Karpas-422 (cell line): ENCODE measurements around the gene NEURL1. TPM values are rescaled to one million over a fixed set of nuclear protein-coding genes. Genes with fewer than 3 reads are reported as not detected.

Experiments
- DNase-seq: peaks from one replicate; pipeline ENCODE4 v3.0.0-alpha.2; 2015
- H2AFZ ChIP-seq: fragments of 200-600 bp; sonication (generic); 2 replicates; pipeline ENCODE4 v1.6.1; 2014; ENCODE audit warnings: antibody characterized with exemption, low read length, mixed read lengths
- H3K27ac ChIP-seq: fragments of 200-600 bp; sonication (generic); 2 replicates; pipeline ENCODE4 v1.5.1; 2014; ENCODE audit warnings: mild to moderate bottlenecking, low read length, moderate library complexity
- H3K27me3 ChIP-seq: fragments of 200-600 bp; sonication (generic); 2 replicates; pipeline ENCODE4 v1.6.1; 2014; ENCODE audit warnings: low read length, mixed read lengths
- H3K36me3 ChIP-seq: fragments of 200-600 bp; sonication (generic); 2 replicates; pipeline ENCODE4 v1.6.1; 2014; ENCODE audit warnings: low read length, mixed read lengths; ENCODE audit not compliant: insufficient read depth
- H3K4me1 ChIP-seq: fragments of 200-600 bp; sonication (generic); 2 replicates; pipeline ENCODE4 v1.6.1; 2014; ENCODE audit warnings: mild to moderate bottlenecking, low read length, mixed read lengths
- H3K4me2 ChIP-seq: fragments of 200-600 bp; sonication (generic); 2 replicates; pipeline ENCODE4 v1.6.1; 2014; ENCODE audit warnings: low read length, low read depth, mild to moderate bottlenecking; ENCODE audit not compliant: poor library complexity, severe bottlenecking
- H3K4me3 ChIP-seq: fragments of 200-600 bp; sonication (generic); 2 replicates; pipeline ENCODE4 v1.5.1; 2014; ENCODE audit warnings: mild to moderate bottlenecking, antibody characterized with exemption, low read length, mixed read lengths
- H3K79me2 ChIP-seq: fragments of 200-600 bp; sonication (generic); 2 replicates; pipeline ENCODE4 v1.6.1; 2014; ENCODE audit warnings: mild to moderate bottlenecking, low read length, mixed read lengths
- H3K9ac ChIP-seq: fragments of 200-600 bp; sonication (generic); 2 replicates; pipeline ENCODE4 v1.6.0; 2014; ENCODE audit warnings: low read length
- H3K9me2 ChIP-seq: fragments of 200-600 bp; sonication (generic), shearing (Covaris generic); replicated peaks from 2 replicates; pipeline ENCODE4 v1.6.0; 2014; ENCODE audit warnings: mild to moderate bottlenecking, low read length, moderate library complexity; ENCODE audit not compliant: insufficient read depth
- H3K9me3 ChIP-seq: fragments of 300-700, 200-600 bp; sonication (generic); 2 replicates; pipeline ENCODE4 v1.6.1; 2014; ENCODE audit warnings: low read length, mixed read lengths
- H4K20me1 ChIP-seq: fragments of 200-600 bp; sonication (generic); 2 replicates; pipeline ENCODE4 v1.6.1; 2014; ENCODE audit warnings: mild to moderate bottlenecking, antibody characterized with exemption, low read length, low read depth; ENCODE audit not compliant: insufficient read depth
- total RNA-seq: library from RNA; depleted of rRNA; stranded (reverse); fragments of >200 nt; shearing (Covaris generic); gene quantifications from 2 replicates; pipeline ENCODE4 v1.2.3, GENCODE V29; 2014; ENCODE audit warnings: low replicate concordance

The NEURL1 gene
- total RNA-seq, 1 experiment from 2014 or later: not detected

- no peak overlapping the region for H3K4me2 ChIP-seq
- no peak overlapping the region for H3K9ac ChIP-seq
- H3K27ac ChIP-seq: no peak overlapping the region
- no peaks in the 10 kb centered on the region for H4K20me1 ChIP-seq
- H3K79me2 ChIP-seq: no peaks in the 10 kb centered on the region
- H3K36me3 ChIP-seq: peaks cover 7% of the 10 kb centered on the region
- no peaks in the 10 kb centered on the region for H3K27me3 ChIP-seq
- H3K4me1 ChIP-seq: no peaks in the 10 kb centered on the region
- H3K9me3 ChIP-seq: no peaks in the 10 kb centered on the region
- no peak overlapping the region for H2AFZ ChIP-seq
- H3K4me3 ChIP-seq: no peak overlapping the region
- DNase-seq: no peak
- H3K9me2 ChIP-seq: no peaks in the 10 kb centered on the region
Measured at GRCh38 chr10:103450201-103450695, 43.3 kb upstream of the NEURL1 start.

GRCh38 chr10:103451091-103451813 is 42.3 kb upstream of the NEURL1 start:
- Histone ChIP-seq H3K4me2 (no peak overlapping the region), H2AFZ (no peak overlapping the region)

GRCh38 chr10:103451831-103452505 is 41.5 kb upstream of the NEURL1 start, which contains the start of gene CALHM2:
Gene CALHM2, minus strand, starts transcription at chr10:103452370. Its CDS starts 2,429 bp downstream, at chr10:103449941.
- no peaks in the 10 kb centered on the region for H4K20me1 ChIP-seq
- H3K9me3 ChIP-seq: no peaks in the 10 kb centered on the region
- no peaks in the 10 kb centered on the region for H3K79me2 ChIP-seq
- no peaks in the 10 kb centered on the region for H3K27me3 ChIP-seq
- H2AFZ ChIP-seq: no peak within 1 kb of the TSS
- H3K4me2 ChIP-seq: no peak within 1 kb of the TSS
- H3K9me2 ChIP-seq: no peaks in the 10 kb centered on the region
- H3K36me3 ChIP-seq: no peaks in the 10 kb centered on the region
- no peak for DNase-seq
- H3K27ac ChIP-seq: no peak within 1 kb of the TSS
- no peak within 1 kb of the TSS for H3K4me3 ChIP-seq
- peaks cover 4% of the 10 kb centered on the region for H3K4me1 ChIP-seq
- H3K9ac ChIP-seq: no peak within 1 kb of the TSS

More at GRCh38 chr10:103451091-103451813, 42.3 kb upstream of the NEURL1 start:
- Histone ChIP-seq H3K36me3 (0 out of 2 replicates have a peak, but pooled peaks cover under 1% of the 10 kb centered on the region), H3K27me3 (no peaks in the 10 kb centered on the region), H3K9me2 (no peaks in the 10 kb centered on the region), H3K9me3 (no peaks in the 10 kb centered on the region), H3K4me3 (no peak overlapping the region), H3K27ac (no peak overlapping the region), H3K9ac (no peak overlapping the region), H4K20me1 (no peaks in the 10 kb centered on the region), H3K79me2 (no peaks in the 10 kb centered on the region), H3K4me1 (no peaks in the 10 kb centered on the region)
- DNase-seq: no peak

- no peak overlapping the region for H2AFZ ChIP-seq
Measured at GRCh38 chr10:103452506-103453230, 40.8 kb upstream of the NEURL1 start.

GRCh38 chr10:103454026-103454425 is 39.5 kb upstream of the NEURL1 start:
- H3K36me3 ChIP-seq: no peaks in the 10 kb centered on the region
- H3K79me2 ChIP-seq: no peaks in the 10 kb centered on the region
- H3K4me2 ChIP-seq: no peak overlapping the region
- H3K9me3 ChIP-seq: no peaks in the 10 kb centered on the region
- DNase-seq: no peak
- H3K4me1 ChIP-seq: peaks cover 24% of the 10 kb centered on the region
- no peak overlapping the region for H3K4me3 ChIP-seq
- no peaks in the 10 kb centered on the region for H3K9me2 ChIP-seq
- no peak overlapping the region for H2AFZ ChIP-seq
- no peak overlapping the region for H3K27ac ChIP-seq
- H4K20me1 ChIP-seq: no peaks in the 10 kb centered on the region
- no peak overlapping the region for H3K9ac ChIP-seq
- H3K27me3 ChIP-seq: no peaks in the 10 kb centered on the region

More at GRCh38 chr10:103452506-103453230, 40.8 kb upstream of the NEURL1 start:
- H3K27ac ChIP-seq: no peak overlapping the region
- no peaks in the 10 kb centered on the region for H3K9me2 ChIP-seq
- no peak for DNase-seq
- H3K79me2 ChIP-seq: no peaks in the 10 kb centered on the region
- H4K20me1 ChIP-seq: no peaks in the 10 kb centered on the region
- H3K4me2 ChIP-seq: no peak overlapping the region
- no peaks in the 10 kb centered on the region for H3K9me3 ChIP-seq
- H3K4me1 ChIP-seq: peaks cover 11% of the 10 kb centered on the region
- H3K9ac ChIP-seq: no peak overlapping the region
- no peaks in the 10 kb centered on the region for H3K27me3 ChIP-seq
- no peaks in the 10 kb centered on the region for H3K36me3 ChIP-seq
- no peak overlapping the region for H3K4me3 ChIP-seq

GRCh38 chr10:103455235-103455634 is 38.3 kb upstream of the NEURL1 start:
- DNase-seq: no peak
- Histone ChIP-seq H3K4me1 (peaks cover 36% of the 10 kb centered on the region), H3K79me2 (no peaks in the 10 kb centered on the region), H3K27me3 (no peaks in the 10 kb centered on the region), H3K4me3 (no peak overlapping the region), H3K9me2 (no peaks in the 10 kb centered on the region), H3K36me3 (no peaks in the 10 kb centered on the region), H3K4me2 (no peak overlapping the region), H3K9ac (no peak overlapping the region), H2AFZ (no peak overlapping the region), H3K27ac (no peak overlapping the region), H3K9me3 (no peaks in the 10 kb centered on the region), H4K20me1 (no peaks in the 10 kb centered on the region)

GRCh38 chr10:103456074-103456660 is 37.3 kb upstream of the NEURL1 start:
- H3K79me2 ChIP-seq: no peaks in the 10 kb centered on the region
- no peak for DNase-seq

More at GRCh38 chr10:103456074-103456660, 37.3 kb upstream of the NEURL1 start:
- no peaks in the 10 kb centered on the region for H3K9me3 ChIP-seq
- no peak overlapping the region for H3K4me3 ChIP-seq
- H3K36me3 ChIP-seq: no peaks in the 10 kb centered on the region
- peaks cover 38% of the 10 kb centered on the region for H3K4me1 ChIP-seq
- no peak overlapping the region for H3K9ac ChIP-seq
- H2AFZ ChIP-seq: no peak overlapping the region
- no peaks in the 10 kb centered on the region for H3K27me3 ChIP-seq
- no peak overlapping the region for H3K27ac ChIP-seq
- H3K4me2 ChIP-seq: no peak overlapping the region
- no peaks in the 10 kb centered on the region for H4K20me1 ChIP-seq
- no peaks in the 10 kb centered on the region for H3K9me2 ChIP-seq
